NCI-H128 (cell line): ENCODE measurements around the gene THEM4.
"Not testable (repeated sequence)": the region's sequence is repeated elsewhere in the genome, so short reads cannot be mapped to it uniquely, and the experiment has no call there.

Source experiments
- DNase-seq: peaks from one replicate; lab custom pipeline; 2025; ENCODE audit not compliant: unreplicated experiment; lab: John Stamatoyannopoulos, UW

Gene THEM4

DNA sequence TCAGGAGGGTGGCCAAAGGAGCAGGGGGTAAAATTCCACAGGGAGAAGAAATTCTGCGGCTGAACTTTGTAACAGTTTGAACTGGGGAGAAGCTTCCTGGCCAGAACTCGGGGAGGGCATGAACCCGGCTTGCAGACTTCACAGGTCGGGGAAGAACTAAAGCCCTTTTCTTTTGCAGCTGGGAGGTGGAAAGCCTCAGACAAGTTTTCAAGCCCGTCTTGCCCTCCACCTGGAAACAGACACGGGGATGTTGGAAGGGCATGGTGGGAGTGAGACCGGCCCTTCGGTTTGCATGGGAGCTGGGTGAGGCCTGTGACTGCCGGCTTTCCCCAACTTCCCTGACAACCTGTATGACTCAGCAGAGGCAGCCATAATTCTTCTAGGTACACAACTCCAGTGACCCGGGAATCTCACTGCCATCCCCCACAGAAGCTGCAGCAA lies 11.3 kb downstream of the THEM4 start:
- no peak for DNase-seq

DNA sequence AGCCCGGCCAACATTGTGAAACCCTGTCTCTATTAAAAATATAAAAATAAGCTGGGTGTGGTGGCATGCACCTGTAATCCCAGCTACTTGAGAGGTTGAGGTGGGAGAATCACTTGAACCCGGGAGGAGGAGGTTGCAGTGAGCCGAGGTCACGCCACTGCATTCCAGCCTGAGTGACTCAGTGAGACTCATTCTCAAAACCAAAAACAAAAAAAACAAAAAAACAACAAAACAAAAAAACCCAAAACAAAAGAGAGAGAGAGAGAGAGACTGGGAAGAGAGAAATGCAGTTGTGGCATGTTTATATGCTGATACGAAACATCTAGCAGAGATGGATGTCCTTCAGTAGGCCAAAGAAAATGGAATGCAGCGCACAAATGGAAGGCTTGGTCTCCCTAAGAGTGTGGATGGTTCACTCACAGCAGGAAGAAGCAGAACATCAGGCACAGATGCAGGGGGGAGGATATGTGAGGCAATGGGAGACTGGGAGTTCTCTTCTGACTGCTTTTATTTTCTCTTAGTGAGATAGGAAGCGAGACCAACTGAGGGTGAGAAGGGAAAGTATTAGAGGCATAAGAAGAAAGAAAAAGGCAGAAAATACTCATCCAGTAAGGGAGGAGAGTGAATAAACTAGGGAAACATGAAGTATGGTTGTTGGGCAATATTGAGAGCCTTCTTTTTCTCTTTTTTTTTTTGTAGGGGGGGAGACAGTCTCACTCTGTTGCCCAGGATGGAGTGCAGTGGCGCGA lies 16.0 kb downstream of the THEM4 start:
- DNase-seq: no peak

DNA sequence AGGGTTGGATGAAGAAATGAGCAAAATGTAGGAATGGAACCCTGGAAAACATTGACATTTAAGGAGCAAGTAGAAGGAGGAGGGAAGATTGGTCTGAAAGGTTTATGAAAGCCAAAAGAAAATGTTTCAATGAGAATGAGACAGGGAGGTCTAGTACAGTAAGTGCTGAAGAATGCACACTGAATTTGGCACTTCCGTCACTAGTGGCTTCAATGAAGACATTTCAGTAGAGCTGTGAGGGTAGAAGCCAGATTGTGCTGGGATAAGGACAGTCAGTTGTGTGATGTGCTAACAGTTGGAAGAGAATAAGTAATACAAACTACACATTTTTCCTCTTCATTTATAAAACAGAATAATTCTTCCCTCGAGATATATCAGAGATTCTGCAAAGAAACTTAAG lies 17.1 kb downstream of the THEM4 start:
- DNase-seq: no peak

DNA sequence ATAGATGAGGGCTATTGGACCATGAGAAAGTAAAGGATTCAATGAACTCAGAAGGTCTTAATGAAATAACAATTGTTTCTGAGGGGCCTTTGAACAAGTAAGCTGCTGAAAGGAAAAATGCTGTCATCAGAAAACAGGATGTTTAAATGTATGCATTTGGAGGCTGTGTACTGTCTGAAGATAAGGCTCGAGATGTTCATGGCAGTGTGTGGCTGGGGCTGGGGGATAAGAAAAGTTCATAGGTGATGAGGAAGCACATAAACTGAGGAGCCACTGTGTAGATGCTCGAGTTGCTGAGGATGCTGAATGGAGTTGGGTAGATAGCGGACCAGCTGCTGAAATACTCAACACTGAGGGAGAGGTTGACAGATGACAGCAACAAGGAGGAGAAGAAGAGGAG lies 17.8 kb downstream of the THEM4 start:
- DNase-seq: no peak

DNA sequence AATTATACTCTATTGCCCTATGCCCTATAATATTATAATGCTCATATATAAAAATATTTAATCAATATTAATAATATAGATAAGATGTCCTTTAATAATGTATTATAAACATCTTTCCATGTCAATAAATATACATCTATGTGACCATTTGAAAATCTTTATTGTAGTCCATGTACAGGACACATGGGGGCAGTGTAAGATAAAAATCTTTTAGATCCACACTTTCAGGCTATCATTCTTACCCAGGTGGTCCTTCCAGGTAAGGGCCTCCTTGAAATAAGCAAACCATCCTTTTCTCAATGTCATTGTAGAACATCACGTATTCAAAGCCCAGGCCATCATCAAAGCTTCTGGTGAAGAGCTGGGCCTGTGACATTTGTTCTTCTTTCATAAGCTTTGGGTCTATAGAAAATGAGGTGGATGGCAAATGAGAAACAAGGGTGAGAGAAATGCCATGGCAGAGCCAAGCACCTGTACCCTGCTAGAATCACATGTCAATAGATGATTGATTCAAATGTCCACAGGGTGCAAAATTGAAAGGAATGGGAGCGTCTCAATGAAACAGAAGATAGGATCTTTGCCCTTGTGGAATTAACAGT lies 20.2 kb downstream of the THEM4 start:
- DNase-seq: peak; percentile 23

DNA sequence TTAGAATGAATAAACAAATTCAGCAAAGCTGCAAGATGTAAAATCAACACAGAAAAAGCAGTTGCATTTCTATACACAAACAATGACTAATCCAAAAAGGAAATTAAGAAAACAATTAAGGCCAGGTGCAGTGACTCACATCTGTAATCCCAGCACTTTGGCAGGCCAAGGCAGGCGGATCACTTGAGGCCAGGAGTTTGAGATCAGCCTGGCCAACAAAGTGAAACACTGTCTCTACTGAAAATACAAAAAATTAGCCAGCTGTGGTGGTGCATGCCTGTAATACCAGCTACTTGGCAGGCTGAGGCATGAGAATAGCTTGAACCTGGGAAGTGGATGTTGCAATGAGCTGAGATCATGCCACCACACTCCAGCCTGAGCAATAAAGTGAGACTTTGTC lies 22.3 kb downstream of the THEM4 start:
- DNase-seq: no peak

DNA sequence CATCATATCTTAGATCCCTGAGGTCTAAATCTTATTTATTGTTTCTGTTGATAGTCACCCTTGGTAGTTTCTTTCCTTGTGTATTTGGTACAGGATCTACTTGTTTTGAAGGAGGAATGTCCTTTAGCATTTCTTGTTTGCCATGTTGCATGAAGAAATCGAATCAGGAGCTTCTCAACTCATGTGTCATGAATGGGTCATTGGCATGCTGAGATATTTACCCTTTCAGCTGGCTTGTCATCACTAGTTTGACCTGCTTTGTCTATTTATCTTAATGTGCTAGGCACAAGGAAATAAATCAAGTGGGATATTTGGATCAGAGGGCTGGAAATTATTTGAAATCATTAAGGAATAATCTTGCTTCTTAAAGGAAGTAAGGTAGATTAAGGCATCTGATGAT lies 23.8 kb downstream of the THEM4 start:
- DNase-seq: no peak

DNA sequence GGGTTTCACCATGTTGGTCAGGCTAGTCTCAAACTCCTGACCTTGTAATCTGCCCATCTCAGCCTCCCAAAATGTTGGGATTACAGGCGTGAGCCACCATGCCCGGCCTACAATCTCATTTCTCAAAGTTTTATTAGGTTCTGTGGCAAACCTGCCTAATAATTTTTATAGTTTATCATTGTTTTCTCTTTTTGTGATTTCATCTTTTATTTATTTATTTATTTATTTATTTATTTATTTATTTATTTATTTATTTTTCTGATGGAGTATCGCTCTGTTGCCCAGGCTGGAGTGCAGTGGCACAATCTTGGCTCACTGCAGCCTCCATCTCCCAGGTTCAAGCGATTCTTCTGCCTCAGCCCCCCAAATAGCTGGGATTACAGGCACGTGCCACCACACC lies 24.4 kb downstream of the THEM4 start:
- DNase-seq: not testable (repeated sequence)

DNA sequence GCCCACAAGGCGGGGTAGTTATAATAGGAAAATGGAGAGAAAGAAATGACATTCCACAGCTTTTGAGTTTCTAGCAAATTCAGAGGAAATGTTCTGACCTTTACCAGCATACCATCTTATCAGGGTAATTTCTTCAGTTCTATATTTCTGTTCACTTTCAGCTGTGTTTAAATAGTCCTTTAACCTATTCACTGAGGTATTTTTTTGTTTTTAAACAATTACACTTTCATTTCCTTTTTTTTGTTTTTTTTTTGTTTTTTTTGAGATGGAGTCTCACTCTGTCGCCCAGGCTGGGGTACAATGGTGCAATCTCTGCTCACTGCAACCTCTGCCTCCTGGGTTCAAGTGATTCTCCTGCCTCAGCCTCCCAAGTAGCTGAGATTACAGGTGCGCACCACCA lies 24.9 kb downstream of the THEM4 start:
- not testable (repeated sequence) for DNase-seq

DNA sequence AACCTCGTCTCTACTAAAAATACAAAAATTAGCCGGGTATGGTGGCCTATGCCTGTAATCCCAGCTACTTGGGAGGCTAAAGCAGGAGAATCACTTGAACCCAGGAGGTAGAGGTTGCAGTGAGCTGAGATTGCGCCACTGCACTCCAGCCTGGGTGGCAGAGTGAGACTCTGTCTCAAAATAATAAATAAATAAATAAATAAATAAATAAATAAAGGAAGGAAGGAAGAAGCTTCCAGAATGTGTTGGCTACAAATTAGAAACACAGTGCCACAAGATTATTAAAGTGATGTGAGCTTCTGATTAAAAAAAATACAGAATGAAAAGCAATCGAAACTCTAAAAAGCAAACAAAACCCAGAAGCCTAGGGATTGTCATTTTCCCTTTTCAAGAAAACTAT lies 25.4 kb downstream of the THEM4 start:
- not testable (repeated sequence) for DNase-seq

DNA sequence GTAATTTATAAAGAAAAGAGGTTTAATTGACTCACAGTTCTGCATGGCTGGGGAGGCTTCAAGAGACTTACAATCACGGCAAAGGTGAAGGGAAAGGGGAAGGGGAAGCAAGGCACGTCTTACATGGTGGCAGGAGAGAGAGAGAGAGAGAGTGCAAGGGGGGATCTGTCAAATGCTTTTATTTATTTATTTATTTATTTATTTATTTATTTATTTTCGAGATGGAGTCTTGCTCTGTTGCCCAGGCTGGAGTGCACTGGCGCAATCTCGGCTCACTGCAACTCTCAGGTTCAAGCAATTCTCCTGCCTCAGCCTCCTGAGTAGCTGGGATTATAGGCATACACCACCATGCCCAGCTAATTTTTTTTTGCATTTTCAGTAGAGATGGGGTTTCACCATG lies 26.4 kb downstream of the THEM4 start:
- not testable (repeated sequence) for DNase-seq

DNA sequence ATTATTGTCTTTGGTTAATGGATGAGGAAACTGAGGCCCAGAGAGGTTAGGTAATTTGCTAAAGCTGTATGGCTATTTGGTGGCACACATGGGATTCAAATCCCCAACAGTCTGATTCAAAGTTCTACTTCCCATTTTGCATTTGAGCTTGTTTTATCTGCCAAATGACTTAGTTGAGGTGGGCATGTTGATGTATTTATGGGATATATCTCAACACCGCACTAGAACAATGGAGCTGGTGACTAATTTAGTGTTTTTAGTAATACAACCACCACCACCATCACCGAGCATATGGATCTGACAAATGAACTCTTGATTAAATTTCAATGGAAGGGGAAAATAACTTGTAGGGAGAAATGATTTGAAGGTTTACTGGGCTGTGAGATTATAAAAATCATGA lies 26.8 kb downstream of the THEM4 start:
- DNase-seq: no peak

DNA sequence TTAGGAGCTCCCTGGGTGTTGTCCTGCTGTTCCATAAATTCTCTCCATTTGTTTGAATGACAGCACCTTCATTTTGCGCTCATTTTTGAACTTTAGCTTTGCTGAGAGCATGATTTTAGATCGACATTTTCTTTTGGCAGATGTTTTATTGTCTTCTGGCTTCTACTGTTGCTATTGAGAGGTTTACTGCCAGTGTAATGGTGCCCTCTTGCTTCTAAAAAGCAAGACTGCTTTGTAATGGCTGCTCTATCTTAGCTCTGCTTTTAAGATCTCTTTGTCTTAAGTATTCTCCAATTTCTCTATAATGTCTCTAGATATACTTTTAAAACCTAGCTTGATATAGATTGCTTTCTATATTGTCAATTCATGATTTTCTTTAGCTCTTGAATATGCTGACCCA lies 27.8 kb downstream of the THEM4 start:
- no peak for DNase-seq

DNA sequence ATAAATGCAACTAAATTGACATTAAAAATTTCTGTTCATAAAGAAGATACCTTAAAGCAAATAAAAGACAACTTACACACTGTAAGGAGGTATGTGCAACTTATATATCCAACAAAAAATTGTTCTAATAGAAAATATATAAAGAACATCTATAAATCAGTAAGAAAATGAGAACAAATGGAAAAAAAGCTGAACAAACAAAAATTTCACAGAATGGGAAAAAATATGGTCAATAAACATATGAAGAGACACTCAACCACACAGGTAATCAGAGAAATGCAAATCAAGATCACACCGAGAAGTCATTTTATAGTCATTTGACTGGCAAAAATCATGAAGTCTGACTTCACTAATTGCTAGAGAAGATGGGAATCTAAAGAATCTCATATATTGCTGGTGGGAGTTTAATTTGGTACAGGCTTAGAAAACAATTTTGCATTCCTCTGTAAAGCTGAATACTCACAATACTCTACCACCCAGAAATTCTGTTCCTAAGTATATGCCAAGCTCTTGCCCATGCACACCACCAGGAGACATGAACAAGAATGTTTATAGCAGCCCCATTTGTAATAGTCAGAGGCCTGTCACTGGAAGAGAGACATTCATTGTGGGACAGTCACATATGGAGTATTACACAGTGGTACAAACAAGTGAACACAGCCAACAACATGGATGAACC lies 33.8 kb downstream of the THEM4 start:
- DNase-seq: no peak

DNA sequence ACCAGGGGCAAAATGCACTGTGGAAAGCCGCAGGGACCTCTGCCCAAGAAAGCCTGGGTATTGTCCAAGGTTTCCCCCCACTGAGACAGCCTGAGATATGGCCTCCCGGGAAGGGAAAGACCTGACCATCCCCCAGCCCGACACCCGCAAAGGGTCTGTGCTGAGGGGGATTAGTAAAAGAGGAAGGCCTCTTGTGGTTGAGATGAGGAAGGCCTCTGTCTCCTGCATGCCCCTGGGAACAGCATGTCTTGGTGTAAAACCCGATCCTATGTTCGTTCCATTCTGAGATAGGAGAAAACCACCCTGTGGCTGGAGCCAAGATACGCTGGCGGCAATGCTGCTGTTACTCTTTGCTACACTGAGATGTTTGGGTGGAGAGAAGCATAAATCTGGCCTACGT lies 36.5 kb downstream of the THEM4 start:
- not testable (repeated sequence) for DNase-seq

DNA sequence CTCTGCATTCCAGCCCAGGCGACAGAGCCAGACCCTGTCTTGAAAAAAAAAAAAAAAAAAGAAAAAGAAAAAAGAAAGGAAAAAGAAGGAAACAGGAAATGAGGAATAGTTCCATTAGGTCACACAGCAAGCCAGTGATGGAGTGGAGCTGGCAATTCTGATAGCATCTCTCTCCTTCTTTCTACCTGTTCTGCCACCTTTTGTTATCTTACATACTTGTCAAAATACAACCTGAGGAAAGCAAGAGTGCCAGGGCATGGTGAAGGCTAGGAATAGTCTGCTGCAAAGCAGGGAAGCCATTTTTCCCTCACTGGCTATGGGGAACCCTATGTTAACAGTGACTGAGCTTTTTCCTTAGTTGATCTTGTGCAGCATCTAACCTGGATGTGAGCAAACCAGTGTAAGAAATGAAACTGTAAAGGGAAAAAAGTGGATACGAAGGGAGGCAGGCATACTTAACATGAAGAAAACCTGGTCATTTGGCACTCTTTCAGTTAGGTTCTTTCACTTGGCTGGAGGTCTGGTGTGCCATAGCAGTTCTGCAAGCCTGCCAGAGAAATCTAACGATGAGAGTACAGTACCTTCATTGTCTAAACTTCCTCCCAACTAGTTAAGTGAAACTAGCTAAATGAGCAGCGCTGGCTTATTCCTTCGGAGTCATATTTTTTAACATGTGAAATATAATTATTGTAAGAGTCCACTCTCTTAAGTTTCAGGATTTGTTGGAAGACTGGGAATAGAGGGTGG lies 37.9 kb downstream of the THEM4 start:
- DNase-seq: no peak

DNA sequence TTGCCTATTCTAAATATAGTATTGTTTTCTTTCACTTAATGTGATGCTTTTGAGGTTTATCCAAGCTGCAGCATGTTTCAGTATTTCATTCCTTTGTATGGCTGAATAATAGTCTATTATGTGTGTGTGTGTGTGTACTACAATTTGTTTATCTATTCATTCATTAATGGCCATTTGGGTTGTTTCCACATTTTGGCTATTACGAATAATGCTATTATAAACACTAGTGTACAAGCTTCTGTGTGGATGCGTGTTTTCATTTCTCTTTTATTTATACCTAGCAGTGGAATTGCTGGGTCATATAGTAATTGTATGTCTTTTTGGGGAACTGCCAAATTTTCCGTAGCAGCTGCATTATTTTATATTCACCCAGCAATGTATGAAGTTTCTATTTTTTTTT lies 40.8 kb downstream of the THEM4 start:
- no peak for DNase-seq

DNA sequence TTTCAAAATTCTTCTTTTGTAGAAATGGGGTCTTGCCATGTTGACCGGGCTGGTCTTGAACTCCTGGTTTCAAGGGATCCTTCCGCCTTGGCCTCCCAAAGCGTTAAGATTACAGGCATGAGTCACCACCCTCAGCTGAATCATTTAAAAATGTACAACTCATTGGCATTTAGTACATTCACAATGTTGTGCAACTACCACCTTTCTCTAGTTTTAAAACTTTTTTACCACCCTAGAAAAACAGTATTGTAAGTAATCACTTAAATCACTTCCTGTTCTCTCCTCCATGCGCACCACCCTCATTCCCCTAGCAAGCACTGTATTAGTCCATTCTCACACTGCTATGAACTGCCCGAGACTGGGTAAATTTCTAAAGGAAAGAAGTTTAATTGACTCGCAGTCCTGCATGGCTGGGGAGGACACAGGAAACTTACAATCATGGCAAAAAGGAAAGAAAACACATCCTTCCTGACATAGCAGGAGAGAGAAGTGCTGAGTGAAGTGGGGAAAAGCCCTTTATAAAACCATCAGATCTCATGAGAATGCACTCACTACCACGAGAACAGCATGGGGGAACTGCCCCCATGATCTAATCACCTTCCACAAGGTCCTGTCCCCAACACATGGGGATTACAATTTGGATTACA lies 41.4 kb downstream of the THEM4 start:
- no peak for DNase-seq

DNA sequence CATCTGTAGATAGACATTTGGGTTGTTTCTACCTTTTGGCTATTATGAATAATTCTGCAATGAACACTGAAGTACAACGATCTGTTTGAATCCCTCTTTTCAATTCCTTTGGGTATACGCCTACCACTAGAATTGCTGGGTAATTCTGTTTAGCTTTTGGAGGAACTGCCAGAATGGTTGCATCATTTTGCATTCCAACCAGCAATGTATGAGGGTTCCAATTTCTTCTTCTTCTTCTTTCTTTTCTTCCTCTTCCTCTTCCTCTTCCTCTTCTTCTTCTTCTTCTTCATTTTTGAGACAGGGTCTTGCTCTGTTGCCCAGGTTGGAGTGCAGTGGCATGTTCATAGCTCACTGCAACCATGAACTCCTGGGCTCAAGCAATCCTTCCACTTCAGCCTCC lies 42.0 kb downstream of the THEM4 start:
- DNase-seq: no peak

DNA sequence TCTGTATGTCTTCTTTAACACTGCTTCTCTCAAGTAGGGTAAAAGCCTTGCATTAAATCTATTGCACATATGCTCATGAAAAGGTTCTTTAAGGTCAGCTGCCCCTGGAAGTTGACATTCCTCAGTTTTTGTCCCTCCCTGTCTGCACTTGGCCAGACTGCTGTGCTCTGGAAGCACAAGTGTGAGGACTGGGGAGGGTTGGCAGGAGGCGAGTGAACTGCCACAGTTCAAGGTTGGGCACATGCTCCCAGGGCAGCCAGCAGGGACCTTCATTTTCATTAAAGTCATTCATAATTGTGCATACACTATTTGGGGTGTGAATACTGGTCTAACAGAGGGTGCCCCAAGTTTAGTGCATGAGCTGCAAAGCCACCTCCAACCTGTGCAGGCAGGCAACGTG lies 44.9 kb downstream of the THEM4 start:
- no peak for DNase-seq

DNA sequence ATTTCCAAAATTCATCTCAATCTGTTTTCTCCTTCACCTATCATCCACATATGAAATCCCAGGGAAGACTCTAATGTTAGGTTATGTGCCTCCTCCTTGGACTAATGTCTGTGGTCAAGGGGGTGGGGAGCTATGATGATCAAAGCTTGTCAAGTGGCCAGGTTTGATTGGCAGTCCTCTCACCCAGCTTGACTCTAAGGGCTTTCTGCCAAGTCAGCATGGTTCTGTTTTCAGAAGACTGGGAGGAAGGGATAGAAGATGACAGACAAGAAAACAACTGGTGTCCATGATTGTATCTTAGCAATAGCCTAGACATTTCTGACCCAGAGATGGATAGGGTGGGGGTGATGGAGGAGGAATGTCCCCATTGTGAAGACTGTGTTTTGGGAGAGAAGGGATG lies 46.7 kb downstream of the THEM4 start:
- DNase-seq: no peak
